RWPE1 (cell line): ENCODE data around the gene RRP15.

ENCODE experiments used
- CTCF ChIA-PET: fragments of 350-600 bp; sonication (Branson Sonifier 250); formaldehyde crosslinking; extraction: SDS; loops from one replicate; lab custom pipeline; 2021; lab: Yijun Ruan, JAX
- POLR2A ChIA-PET: fragments of 400-600 bp; formaldehyde crosslinking; extraction: SDS; loops from one replicate; lab custom pipeline; 2020; ENCODE audit warnings: antibody characterized with exemption; ENCODE audit not compliant: low non-redundant PET; lab: Yijun Ruan, JAX
- DNase-seq: peaks from one replicate; pipeline ENCODE4 v3.0.0; 2012; ENCODE audit warnings: low spot score
- H3K27ac ChIP-seq: fragments of 450-650 bp; 2 replicates; pipeline ENCODE4 v1.5.1; 2017
- TF ChIP-seq, protein P1 (sequence below): fragments of 450-650 bp; conservative IDR thresholded peaks from 2 replicates; pipeline ENCODE4 v1.5.1; 2017; ENCODE audit warnings: low read depth, mild to moderate bottlenecking

Gene RRP15

DNA sequence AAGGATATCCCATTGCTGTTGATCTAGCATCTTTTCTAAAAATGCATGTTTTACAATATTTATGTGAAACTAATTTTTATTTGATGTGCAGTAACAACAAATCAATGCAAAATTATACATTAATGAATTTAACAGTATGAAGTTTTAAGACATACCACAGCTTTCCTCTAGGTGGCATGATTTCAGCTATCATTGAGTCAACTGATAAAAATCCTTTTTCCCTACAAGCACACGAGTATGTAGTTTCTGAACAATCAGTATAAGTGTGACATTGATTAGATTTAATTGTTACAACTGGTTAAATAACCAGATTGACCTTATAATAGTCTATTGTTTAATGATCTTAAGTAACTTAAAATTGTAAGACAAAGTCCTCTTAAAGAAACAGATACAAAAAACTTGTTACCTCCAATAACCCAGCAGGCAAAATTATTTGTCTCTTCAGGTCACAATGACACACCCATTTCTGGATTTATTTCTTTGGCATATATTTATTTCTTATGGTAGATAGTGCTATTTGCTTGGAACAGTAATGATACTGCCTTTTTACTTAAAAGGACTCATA lies 54.3 kb downstream of the RRP15 start:
- TF ChIP-seq, protein P1, sequence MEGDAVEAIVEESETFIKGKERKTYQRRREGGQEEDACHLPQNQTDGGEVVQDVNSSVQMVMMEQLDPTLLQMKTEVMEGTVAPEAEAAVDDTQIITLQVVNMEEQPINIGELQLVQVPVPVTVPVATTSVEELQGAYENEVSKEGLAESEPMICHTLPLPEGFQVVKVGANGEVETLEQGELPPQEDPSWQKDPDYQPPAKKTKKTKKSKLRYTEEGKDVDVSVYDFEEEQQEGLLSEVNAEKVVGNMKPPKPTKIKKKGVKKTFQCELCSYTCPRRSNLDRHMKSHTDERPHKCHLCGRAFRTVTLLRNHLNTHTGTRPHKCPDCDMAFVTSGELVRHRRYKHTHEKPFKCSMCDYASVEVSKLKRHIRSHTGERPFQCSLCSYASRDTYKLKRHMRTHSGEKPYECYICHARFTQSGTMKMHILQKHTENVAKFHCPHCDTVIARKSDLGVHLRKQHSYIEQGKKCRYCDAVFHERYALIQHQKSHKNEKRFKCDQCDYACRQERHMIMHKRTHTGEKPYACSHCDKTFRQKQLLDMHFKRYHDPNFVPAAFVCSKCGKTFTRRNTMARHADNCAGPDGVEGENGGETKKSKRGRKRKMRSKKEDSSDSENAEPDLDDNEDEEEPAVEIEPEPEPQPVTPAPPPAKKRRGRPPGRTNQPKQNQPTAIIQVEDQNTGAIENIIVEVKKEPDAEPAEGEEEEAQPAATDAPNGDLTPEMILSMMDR: peak; percentile 81
- no peak overlapping the region for H3K27ac ChIP-seq
- ChIA-PET POLR2A (no interaction called here), CTCF (interaction anchor here (0.6 to 1.0 kb wide), 5 partner anchors 9 to 1046 kb away, joined by 3 to 5 read pairs (median 4); no protein-coding TSS in a partner anchor)
- no peak for DNase-seq

DNA sequence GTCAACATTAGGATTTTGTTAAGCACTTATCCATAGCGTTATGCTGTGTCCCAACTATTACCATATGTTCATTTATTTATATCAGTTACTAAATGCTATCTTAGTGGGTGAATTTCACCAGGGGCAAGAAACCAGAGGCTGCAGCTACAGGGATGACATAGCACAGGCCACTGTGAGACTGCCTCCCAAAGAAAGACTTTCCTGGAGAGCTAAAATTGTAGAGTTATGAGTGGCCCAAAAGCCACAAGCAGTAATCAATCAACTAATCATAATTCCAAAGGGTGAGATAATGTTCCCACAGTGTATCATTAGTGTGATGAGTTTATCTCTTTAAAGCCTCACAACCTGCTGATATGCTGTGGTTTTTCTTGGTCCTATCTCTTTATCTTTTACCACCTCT lies 56.2 kb downstream of the RRP15 start:
- CTCF ChIA-PET: interaction anchor here (0.5 kb wide), 1 partner anchor 723 kb away, joined by 3 read pairs; no protein-coding TSS in a partner anchor
- POLR2A ChIA-PET: no interaction called here
- no peak for DNase-seq
- no peak overlapping the region for H3K27ac ChIP-seq
- TF ChIP-seq, protein P1: no peak

DNA sequence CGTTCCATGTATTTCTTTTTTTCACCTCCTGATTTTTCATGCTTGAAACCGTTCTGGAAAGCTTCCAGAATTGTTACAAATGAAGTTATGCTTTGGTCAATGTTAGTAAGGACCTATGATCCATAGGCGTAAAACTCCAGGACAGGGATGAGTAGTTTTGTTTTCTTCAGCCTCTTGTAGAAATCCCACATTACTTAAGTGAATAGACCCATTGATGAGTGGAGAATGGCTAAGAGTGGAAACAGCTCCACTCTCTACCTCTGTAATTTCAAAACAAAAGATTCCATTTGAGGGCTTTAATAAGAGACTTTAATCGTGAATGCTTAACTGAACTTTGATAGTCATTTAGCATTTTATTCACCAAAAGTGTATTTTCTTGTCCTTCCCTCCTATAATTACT lies 57.0 kb downstream of the RRP15 start:
- POLR2A ChIA-PET: no interaction called here

DNA sequence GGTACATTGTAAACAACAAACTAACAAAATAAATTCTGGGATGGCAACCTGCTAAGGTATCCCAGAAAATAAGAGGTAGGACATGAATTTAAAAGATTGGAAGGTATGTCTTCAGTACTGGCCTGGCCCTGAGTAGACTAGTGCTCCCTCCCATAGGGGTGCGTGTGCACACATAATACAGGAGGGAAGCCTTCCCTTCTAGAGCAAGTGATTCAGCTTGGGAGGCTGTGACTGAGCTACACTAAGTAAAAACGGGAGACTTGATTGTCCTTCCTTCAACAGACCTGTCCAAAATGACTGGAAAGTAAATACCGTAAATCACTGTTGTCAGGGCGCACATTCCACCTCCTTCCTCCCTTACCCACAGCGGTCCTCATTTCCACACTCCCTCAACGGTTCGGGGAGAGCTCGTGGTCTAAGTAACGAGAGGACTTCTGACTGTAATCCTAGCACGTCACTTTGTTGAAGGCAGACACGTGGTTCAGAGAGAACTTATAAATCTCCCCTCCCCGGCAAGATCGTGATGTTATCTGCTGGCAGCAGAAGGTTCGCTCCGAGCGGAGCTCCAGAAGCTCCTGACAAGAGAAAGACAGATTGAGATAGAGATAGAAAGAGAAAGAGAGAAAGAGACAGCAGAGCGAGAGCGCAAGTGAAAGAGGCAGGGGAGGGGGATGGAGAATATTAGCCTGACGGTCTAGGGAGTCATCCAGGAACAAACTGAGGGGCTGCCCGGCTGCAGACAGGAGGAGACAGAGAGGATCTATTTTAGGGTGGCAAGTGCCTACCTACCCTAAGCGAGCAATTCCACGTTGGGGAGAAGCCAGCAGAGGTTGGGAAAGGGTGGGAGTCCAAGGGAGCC lies 60.0 kb downstream of the RRP15 start, which contains the start of gene TGFB2:
Gene TGFB2 (plus strand): TSS at position 523 of the 859 bp plus-strand sequence. CDS start 1,366 bp downstream, outside the sequence.
- peak within 1 kb of the TSS; percentile 83 for H3K27ac ChIP-seq
- peak; percentile 26 for DNase-seq
- POLR2A ChIA-PET: interaction anchor here (0.6 kb wide), 1 partner anchor 130 kb away, joined by 4 read pairs; no protein-coding TSS in a partner anchor
- TF ChIP-seq, protein P1: no peak
- CTCF ChIA-PET: interaction anchor here (0.6 to 1.2 kb wide), 4 partner anchors 15 to 1316 kb away, joined by 3 to 5 read pairs (median 4); no protein-coding TSS in a partner anchor

More for the DNA sequence above, 57.0 kb downstream of the RRP15 start:
- CTCF ChIA-PET: interaction anchor here (0.5 kb wide), 1 partner anchor 722 kb away, joined by 3 read pairs; no protein-coding TSS in a partner anchor
- TF ChIP-seq, protein P1: no peak
- DNase-seq: no peak
- H3K27ac ChIP-seq: no peak overlapping the region

DNA sequence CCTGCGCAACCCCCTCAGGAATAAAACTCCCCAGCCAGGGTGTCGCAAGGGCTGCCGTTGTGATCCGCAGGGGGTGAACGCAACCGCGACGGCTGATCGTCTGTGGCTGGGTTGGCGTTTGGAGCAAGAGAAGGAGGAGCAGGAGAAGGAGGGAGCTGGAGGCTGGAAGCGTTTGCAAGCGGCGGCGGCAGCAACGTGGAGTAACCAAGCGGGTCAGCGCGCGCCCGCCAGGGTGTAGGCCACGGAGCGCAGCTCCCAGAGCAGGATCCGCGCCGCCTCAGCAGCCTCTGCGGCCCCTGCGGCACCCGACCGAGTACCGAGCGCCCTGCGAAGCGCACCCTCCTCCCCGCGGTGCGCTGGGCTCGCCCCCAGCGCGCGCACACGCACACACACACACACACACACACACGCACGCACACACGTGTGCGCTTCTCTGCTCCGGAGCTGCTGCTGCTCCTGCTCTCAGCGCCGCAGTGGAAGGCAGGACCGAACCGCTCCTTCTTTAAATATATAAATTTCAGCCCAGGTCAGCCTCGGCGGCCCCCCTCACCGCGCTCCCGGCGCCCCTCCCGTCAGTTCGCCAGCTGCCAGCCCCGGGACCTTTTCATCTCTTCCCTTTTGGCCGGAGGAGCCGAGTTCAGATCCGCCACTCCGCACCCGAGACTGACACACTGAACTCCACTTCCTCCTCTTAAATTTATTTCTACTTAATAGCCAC lies 60.7 kb downstream of the RRP15 start:
- TF ChIP-seq, protein P1: no peak
- peak overlapping the region; percentile 83 for H3K27ac ChIP-seq
- POLR2A ChIA-PET: interaction anchor here (0.6 kb wide), 1 partner anchor 129 kb away, joined by 4 read pairs; no protein-coding TSS in a partner anchor
- DNase-seq: peak; percentile 58
- CTCF ChIA-PET: interaction anchor here (0.6 to 1.2 kb wide), 7 partner anchors 16 to 1315 kb away, joined by 3 to 5 read pairs (median 3); no protein-coding TSS in a partner anchor
